ENCODE measurements around the gene UNC5CL. TPM values are rescaled to one million over a fixed set of nuclear protein-coding genes. Genes with fewer than 3 reads are reported as not detected.

The UNC5CL gene
- total RNA-seq, 1 experiment from 2014 or later = 0.81 TPM

DNA sequence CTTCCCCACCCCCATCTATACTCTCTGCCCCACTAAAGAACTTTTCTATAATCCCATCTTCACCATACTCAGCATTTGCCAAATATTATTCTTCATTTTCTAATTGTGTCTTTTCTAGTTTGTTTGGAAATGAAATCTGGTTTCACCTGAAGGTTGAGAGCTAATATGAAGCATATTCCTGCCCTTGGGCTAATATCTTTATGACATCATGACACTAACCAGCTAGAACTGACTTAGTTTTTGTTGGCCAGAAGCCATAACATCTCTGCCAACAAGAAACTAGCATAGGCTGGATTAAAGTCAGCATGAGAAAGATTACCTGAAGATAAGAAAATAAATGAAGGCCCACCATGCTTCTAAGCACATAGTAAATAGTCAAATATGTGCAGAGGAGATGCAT lies 16.7 kb downstream of the UNC5CL start:
- DNase-seq = no peak
- peaks cover 9 to 12% of the 10 kb centered on the region in 2 experiments for H3K4me1 Mint-ChIP-seq

More for the DNA sequence above, 16.7 kb downstream of the UNC5CL start:
- Mint-ChIP-seq H3K27me3 (ENCODE audit: low read depth) (no peaks in the 10 kb centered on the region; the same call in 1 of the 2 replicates), H3K36me3 (ENCODE audit: insufficient read depth in 1 of 3, low read depth in 3 of 3) (0 out of 7 replicates have a peak, but pooled peaks cover 0 to 4% (median 0%) of the 10 kb centered on the region in 3 experiments), H3K4me3 (no peak overlapping the region), H3K27ac (no peak overlapping the region), H3K9me3 (no peaks in the 10 kb centered on the region)
- TF ChIP-seq, protein P1, sequence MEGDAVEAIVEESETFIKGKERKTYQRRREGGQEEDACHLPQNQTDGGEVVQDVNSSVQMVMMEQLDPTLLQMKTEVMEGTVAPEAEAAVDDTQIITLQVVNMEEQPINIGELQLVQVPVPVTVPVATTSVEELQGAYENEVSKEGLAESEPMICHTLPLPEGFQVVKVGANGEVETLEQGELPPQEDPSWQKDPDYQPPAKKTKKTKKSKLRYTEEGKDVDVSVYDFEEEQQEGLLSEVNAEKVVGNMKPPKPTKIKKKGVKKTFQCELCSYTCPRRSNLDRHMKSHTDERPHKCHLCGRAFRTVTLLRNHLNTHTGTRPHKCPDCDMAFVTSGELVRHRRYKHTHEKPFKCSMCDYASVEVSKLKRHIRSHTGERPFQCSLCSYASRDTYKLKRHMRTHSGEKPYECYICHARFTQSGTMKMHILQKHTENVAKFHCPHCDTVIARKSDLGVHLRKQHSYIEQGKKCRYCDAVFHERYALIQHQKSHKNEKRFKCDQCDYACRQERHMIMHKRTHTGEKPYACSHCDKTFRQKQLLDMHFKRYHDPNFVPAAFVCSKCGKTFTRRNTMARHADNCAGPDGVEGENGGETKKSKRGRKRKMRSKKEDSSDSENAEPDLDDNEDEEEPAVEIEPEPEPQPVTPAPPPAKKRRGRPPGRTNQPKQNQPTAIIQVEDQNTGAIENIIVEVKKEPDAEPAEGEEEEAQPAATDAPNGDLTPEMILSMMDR (conservative IDR thresholded peaks at IDR 0.05) = no peak
- Histone ChIP-seq H3K9ac (ENCODE audit: extremely low read depth, insufficient read length, low read length) (no peak overlapping the region), H3K27me3 (ENCODE audit: insufficient read depth, low read length) (no peaks in the 10 kb centered on the region), H3K23me2 (ENCODE audit: insufficient read length, low read depth, low read length, poor library complexity, severe bottlenecking) (no peaks in the 10 kb centered on the region), H3T11ph (ENCODE audit: low read length) (no peak overlapping the region), H3K23ac (ENCODE audit: insufficient read length, low read depth, low read length) (no peak overlapping the region), H3K18ac (ENCODE audit: insufficient read length, low read depth, low read length) (no peak overlapping the region), H2AFZ (ENCODE audit: low read length) (no peak overlapping the region), H2BK5ac (ENCODE audit: insufficient read length, low read length) (no peak overlapping the region), H4K5ac (ENCODE audit: insufficient read length, low read depth, low read length) (no peak overlapping the region), H4K20me1 (ENCODE audit: control insufficient read depth, insufficient read depth, insufficient read length) (no peaks in the 10 kb centered on the region), H3K79me1 (ENCODE audit: insufficient read depth, low read depth, low read length, poor library complexity, severe bottlenecking) (no peaks in the 10 kb centered on the region), H2BK20ac (ENCODE audit: low read depth, low read length, poor library complexity, severe bottlenecking) (no peak overlapping the region), H2BK15ac (ENCODE audit: low read depth, low read length) (no peak overlapping the region), H2AK5ac (ENCODE audit: insufficient read length, low read length) (no peak overlapping the region), H3K14ac (ENCODE audit: insufficient read depth, low read length) (no peak overlapping the region), H3K4ac (ENCODE audit: low read depth, low read length) (no peak overlapping the region), H3K79me2 (ENCODE audit: insufficient read depth, low read length) (no peaks in the 10 kb centered on the region), H3K9me3 (ENCODE audit: control insufficient read depth, low read depth, low read length) (no peaks in the 10 kb centered on the region), H3K56ac (ENCODE audit: insufficient read length, low read depth, low read length) (no peak overlapping the region), H2BK120ac (ENCODE audit: low read depth, low read length, poor library complexity, severe bottlenecking) (no peak overlapping the region), H4K8ac (replicated peaks; ENCODE audit: insufficient read length, low read depth, low read length) (no peak overlapping the region), H3K27ac (ENCODE audit: insufficient read length, low read depth, low read length) (no peak overlapping the region), H3K4me2 (ENCODE audit: insufficient read depth, insufficient read length, low read length) (no peak overlapping the region), H3K4me1 (ENCODE audit: insufficient read depth, low read length) (no peaks in the 10 kb centered on the region; the same call in 1 of the 2 replicates), H4K91ac (ENCODE audit: insufficient read length, low read depth, low read length) (no peak overlapping the region), H2BK12ac (ENCODE audit: insufficient read length, low read depth, low read length) (no peak overlapping the region)
